GM10266 (cell line): Measurements from ENCODE around the gene TUBG1.

Experiments used
- DNase-seq: peaks from one replicate; pipeline ENCODE4 v3.0.0; 2012; ENCODE audit errors: extremely low spot score
- TF ChIP-seq, protein P1 (sequence below): IDR thresholded peaks from 2 replicates; pipeline ENCODE4 v1.5.1; 2012; ENCODE audit warnings: mild to moderate bottlenecking, low read depth; ENCODE audit not compliant: control insufficient read depth, insufficient read depth; ENCODE audit errors: missing control alignments

The TUBG1 gene

DNA sequence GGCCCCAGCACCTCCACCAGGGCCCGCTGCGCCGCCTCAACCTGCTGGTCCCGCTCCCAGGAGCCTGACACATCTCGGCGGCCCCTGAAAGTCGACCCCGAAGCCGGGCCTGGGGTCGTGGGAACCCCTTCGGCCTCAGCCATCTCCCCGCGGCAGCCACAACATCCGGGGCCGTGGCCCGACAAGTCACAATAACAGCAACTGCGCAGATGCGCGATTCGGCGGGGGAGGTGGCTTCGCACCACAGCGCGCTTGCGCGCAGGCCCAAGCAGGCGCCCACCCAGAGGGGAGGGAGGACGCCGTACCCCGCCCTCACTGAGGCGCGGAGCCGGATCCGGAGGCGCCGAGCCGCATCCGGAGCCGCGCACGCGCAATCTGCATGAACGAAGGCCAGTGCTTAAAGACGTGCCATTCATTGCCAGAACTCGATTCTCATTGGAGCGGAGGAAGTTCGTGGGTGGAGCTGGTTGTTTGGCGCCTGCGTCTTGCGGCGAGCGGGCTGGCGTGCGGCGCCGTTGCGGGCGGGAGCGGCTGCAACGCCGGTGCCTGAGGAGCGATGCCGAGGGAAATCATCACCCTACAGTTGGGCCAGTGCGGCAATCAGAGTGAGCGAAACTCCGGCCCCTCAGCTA lies at the start of gene TUBG1, which contains the start of gene RETREG3:
TUBG1 (plus strand) TSS at position 502 of the 632 bp plus-strand sequence; CDS start at position 557, 55 bp downstream.
RETREG3 (minus strand) TSS at position 193 of the 632 bp plus-strand sequence; CDS start at position 143, 50 bp downstream.
- TF ChIP-seq, protein P1, sequence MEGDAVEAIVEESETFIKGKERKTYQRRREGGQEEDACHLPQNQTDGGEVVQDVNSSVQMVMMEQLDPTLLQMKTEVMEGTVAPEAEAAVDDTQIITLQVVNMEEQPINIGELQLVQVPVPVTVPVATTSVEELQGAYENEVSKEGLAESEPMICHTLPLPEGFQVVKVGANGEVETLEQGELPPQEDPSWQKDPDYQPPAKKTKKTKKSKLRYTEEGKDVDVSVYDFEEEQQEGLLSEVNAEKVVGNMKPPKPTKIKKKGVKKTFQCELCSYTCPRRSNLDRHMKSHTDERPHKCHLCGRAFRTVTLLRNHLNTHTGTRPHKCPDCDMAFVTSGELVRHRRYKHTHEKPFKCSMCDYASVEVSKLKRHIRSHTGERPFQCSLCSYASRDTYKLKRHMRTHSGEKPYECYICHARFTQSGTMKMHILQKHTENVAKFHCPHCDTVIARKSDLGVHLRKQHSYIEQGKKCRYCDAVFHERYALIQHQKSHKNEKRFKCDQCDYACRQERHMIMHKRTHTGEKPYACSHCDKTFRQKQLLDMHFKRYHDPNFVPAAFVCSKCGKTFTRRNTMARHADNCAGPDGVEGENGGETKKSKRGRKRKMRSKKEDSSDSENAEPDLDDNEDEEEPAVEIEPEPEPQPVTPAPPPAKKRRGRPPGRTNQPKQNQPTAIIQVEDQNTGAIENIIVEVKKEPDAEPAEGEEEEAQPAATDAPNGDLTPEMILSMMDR, result no peak
- DNase-seq, result peak; percentile 98

DNA sequence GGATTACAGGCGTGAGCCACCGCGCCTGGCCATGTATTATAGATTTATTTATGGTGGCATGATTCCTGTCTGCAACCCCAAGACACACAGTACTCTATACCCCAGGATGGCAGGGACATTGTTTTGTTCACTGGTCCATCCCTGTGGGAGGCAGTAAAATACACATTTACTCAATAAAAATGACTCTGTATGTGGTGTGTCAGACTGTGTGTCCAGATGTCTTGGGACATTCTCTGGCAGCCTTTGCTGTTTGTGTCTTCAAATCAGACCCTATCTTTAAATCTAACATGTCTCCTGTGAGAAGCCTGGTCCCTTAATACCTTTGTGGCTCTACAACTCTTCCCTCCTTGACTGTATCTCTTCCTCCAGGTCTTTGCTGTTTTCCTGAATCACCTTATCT lies 49.2 kb upstream of the TUBG1 start:
- no peak for DNase-seq

DNA sequence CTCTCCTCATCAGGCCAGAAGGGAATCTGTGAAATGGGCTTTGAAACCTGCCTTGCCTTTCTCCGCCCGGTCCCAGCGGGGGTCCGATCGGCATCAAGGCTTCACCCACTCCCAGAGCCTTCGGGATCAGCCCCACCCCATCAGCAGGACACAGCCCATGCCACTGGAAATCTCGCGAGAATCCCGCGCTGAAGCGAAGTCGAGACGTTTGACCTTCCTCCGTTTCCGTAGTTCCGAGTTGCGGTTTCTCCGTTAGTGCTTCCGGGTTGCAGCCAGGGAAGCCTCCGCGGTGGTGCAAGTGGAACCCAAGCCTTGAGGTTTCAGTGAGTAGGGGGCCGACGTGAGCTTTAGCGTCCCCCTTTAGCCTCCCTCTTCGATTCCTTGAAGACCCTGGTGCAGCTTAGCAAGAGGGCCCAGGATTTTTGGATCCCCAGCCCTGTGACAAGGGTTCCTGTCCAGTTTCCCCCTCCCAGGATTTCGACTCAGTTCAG lies 47.5 kb upstream of the TUBG1 start, which contains the start of gene COASY:
COASY (plus strand) TSS at position 252 of the 491 bp plus-strand sequence. CDS start 475 bp downstream, outside the sequence.
- TF ChIP-seq, protein P1, result no peak

More for the DNA sequence above, 49.2 kb upstream of the TUBG1 start:
- TF ChIP-seq, protein P1, result no peak

DNA sequence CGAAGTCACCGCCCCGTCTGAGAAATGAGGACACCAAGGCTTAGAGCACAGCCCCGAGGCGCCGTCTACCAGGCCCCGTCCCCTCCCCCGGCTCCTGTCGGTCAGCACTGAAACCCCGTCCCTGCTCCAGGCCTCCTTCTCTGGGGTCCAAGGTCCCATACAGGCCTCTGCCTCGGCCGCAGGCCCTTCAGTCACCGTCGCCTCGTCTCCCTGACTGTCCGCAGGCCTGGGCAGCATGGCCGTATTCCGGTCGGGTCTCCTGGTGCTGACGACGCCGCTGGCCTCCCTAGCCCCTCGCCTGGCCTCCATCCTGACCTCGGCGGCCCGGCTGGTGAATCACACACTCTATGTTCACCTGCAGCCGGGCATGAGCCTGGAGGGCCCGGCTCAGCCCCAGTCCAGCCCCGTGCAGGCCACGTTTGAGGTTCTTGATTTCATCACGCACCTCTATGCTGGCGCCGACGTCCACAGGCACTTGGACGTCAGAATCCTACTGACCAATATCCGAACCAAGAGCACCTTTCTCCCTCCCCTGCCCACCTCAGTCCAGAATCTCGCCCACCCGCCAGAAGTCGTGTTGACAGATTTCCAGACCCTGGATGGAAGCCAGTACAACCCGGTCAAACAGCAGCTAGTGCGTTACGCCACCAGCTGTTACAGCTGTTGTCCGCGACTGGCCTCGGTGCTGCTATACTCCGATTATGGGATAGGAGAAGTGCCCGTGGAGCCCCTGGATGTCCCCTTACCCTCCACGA lies 46.9 kb upstream of the TUBG1 start:
- TF ChIP-seq, protein P1, result no peak
- DNase-seq, result no peak

More for the DNA sequence above, 47.5 kb upstream of the TUBG1 start, which contains the start of gene COASY:
- DNase-seq, result peak; percentile 97

DNA sequence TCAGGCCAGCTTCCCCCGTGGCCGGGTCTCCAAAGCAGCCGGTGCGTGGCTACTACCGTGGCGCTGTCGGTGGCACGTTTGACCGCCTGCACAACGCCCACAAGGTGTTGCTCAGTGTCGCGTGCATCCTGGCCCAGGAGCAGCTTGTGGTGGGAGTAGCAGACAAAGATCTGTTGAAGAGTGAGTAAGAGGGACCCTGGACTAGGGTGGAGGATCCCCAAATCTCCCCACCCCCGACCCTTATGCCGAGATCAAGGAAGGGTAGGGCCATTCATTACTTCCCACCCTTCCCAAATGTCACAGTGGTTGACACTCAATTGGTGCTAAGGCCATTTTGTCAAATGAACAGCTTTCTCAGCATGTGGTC lies 46.4 kb upstream of the TUBG1 start:
- DNase-seq, result no peak
- TF ChIP-seq, protein P1, result no peak

DNA sequence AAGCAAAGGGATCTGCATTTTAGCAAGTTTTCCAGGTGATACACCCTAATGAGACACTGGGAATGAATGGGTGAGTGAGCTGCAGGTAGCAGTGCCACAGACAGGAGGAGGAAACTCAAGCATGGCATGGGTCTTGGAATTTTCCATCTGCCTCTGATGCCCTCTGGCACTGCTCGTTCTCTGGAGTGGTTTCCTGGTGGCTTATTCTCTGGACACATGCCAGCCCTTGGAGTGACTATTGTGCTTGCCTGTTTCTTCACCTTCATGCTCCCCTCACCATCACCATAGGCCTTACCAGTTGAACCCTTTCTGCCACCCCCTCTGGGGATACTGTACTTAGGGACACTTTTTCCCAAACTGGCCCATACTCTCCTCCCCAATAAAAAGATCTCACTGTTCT lies 45.9 kb upstream of the TUBG1 start:
- TF ChIP-seq, protein P1, result no peak
- no peak for DNase-seq

DNA sequence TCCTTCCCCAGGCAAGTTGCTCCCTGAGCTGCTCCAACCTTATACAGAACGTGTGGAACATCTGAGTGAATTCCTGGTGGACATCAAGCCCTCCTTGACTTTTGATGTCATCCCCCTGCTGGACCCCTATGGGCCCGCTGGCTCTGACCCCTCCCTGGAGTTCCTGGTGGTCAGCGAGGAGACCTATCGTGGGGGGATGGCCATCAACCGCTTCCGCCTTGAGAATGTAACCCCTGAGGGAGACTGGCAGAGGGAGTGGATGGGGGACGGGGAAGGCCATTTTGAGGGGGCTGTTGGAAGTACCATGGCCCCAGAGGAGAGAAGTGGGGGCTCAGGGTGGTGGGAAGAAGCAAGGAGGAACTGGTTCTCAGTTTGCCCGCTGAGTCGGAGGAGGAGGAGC lies 45.5 kb upstream of the TUBG1 start:
- DNase-seq, result no peak
- TF ChIP-seq, protein P1, result no peak
